ENCODE measurements around the gene ZNF687. TPM values are rescaled to one million over a fixed set of nuclear protein-coding genes. Genes with fewer than 3 reads are reported as not detected.

The ZNF687 gene
- polyA plus RNA-seq, 10 donors: 9.3 to 12.6 (median 11.6) TPM

DNA sequence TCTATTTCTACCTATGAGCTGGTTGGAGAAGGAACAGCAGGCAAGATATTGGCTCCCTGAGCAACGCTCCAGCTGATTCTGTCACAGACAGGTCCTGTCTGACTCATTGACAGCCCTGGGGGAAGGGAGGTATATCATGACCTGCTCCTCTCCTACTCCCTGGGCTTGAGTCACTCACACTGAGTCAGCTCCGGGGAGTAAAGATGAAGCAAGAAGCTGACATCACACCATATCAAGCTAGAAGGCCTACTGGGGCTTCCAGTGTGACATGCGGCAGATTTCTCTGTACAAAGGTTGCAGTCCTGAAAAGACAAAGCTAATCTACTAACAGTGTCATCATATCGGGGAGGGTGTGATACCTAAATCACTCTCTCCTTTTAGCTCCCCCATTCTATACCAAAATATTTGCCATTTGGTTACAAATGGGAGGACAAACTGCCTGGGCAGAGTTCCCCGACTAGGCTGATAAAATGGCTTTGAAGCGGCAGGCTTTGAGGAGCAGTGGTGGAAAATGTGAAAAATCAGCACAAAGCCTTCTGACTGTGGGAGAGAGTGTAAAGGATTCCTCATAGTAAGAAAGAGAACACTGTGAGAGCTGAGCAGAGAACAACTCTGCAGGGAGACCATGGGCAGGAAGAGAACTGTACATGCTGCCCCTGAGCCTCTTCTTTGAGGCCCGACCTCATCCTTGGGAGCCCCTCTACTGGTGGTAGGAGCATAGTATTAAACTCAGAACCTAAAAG, 29.7 kb downstream of the ZNF687 start:
- peak in 1 of 3 donors; percentile 96 for DNase-seq

GRCh38 chr1:151312411-151312810, 30.3 kb downstream of the ZNF687 start:
- DNase-seq: no peak

- no peak for DNase-seq
Measured at GRCh38 chr1:151312826-151313225, 30.7 kb downstream of the ZNF687 start.

DNA sequence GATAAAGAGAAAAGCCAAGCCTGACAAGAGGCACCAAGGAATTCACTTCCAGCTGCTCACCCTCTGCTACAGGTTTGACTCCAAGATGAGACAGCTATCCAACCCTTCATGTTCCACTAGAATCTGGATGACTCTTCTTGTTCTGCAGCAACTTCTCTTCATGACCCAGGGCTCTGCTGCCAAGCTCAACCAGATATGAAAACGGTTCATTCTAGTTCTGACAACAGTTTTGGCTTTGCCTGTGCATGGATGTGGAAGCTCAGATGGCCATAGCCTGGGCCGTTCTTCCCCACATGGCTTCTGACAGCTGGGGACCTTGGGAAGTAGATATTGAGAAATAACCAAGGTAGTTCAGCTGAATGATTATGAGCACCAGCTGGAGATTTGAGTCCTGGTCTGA, 31.4 kb downstream of the ZNF687 start:
- no peak for DNase-seq

GRCh38 chr1:151314137-151314875, 32.2 kb downstream of the ZNF687 start:
- DNase-seq: peak; percentile 53 to 75 (median 67)

- no peak for DNase-seq
Measured at GRCh38 chr1:151315565-151316235, 33.6 kb downstream of the ZNF687 start.

- no peak for DNase-seq
Measured at GRCh38 chr1:151318975-151319374, 36.9 kb downstream of the ZNF687 start.

DNA sequence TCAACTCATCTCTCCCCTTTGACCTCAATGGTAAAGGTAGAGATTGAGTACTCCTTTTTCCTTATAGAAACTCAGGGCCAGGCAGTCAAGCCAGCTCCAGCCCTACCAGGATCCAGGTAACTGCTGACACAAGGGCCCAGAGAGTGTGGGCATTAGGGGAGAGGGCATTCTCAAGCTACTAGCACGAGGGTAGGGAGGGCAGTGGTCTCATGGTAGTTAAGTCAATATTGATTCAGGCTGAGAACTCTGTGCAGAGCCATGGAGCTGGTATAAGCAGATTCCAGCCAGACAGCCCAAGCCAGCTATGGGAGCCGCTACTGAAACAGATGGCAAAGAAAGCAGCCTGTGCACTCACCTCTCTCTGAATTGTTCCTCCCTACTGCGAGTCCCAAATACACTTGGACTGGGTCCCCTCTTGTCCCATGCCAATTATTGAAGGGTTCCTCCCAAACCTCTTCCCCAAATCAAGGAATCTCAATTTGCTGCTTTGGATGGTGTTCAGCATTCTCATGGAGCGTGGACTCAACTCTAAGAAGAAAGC, 42.4 kb downstream of the ZNF687 start:
- DNase-seq: no peak

DNA sequence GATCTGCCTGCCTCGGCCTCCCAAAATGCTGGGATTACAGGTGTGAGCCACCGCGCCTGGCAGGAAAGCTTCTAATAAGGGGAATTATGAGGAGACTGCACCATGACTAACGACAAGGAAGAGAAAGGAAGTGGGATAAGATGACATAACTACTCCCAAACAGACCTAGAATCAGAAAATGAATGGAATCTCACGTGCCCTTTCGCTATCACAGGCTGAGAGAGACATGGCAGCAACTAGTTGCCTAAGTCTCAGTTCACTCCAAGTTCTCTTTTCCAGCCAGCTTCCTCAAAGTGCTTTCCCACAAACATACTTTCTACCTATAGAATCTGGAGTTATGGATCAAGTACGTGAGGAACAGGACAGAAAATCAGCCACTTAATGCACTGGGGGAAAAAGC, 43.1 kb downstream of the ZNF687 start:
- no peak for DNase-seq

- no peak for DNase-seq
Measured at GRCh38 chr1:151325646-151326429, 43.7 kb downstream of the ZNF687 start.

DNA sequence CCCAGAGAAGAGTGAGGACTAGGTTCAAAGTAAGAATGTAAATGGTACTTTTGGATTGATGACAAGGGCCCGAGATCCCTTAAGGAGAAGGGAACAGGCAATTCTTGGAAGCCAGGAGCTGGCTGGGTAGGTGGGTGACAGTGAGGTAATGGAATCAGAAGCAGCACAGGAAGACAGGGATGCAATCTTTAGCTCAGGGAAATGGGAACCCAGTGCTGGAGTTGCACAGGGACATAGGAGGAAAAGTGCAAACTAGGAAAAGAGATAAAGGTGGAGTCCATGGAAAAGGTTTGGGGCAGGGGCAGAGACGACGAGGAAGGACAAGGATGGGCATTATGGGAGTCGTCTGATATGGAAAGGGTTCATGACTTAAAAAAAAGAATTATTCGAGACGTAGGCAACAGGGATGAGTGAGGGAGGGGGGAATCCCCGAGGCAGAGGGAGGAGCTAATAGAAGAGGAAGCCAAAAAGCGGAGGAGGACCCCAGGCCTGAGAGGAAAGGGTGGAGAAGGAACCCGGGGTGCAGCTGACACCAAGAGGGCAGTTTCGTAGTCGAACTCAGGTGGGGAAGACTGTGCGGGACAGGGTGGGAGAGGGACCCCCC, 44.6 kb downstream of the ZNF687 start:
- DNase-seq: peak; percentile 48 to 83 (median 72)

GRCh38 chr1:151327223-151327902, 45.3 kb downstream of the ZNF687 start, which contains the start of gene PI4KB:
TSS of gene PI4KB (minus strand) at chr1:151327416. CDS start at chr1:151316481, 10,935 bp downstream.
- peak; percentile 97 to 98 (median 98) for DNase-seq

- DNase-seq: no peak
Measured at GRCh38 chr1:151327903-151328674, 46.0 kb downstream of the ZNF687 start.

GRCh38 chr1:151334822-151335221, 52.7 kb downstream of the ZNF687 start:
- no peak for DNase-seq

- no peak for DNase-seq
Measured at GRCh38 chr1:151336556-151336955, 54.5 kb downstream of the ZNF687 start.

DNA sequence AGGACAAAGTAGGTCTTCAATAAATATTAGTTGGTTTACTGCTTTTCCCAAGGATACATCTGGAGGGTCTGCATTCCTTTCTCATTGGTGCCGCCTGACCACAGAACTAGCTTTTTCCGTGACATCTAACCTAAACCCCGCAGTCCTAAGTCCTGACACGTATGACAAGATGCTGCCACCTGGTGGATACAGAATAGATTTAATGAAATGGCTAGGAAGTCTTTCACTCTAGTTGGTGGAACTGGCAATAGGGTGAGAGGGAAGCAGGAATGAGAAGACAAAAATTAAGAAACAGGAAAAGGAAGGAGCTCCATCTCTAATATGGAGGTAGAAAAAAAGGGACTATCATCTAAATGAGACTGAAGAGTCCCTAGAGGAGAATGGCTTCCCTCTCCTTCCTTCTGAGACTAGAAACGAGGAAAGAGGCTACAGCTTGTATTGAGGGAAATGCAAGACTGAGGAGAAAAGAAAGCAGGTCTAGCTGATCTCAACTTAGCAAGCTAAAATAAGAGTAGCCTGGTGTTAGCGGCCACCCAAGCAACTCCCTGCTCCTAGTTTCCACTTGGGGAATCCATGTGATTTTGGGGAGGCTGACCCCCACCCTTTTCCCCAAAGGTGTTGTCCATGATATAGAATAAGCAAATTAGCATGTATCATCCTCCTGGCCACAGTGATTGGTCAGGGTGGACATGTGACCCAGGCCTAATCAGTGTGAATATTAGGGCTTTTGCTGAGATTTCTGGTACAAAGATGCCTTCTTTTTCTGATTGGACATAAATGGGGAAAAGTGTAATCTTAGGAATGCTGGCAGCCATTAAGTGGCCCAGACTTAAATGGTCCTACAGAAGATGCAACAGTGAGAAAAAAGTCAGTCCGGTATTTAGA, 59.0 kb downstream of the ZNF687 start:
- peak; percentile 76 to 89 (median 78) for DNase-seq

Measured in muscle of back (tissue), 11 donors.